Upper lobe of left lung (tissue), 6 donors: ENCODE data around the gene TMIGD1. TPM values are rescaled to one million over a fixed set of nuclear protein-coding genes. Genes with fewer than 3 reads are reported as not detected.
"Not testable (repeated sequence)": the region's sequence is repeated elsewhere in the genome, so short reads cannot be mapped to it uniquely, and the experiment has no call there.

ENCODE experiments used
- ATAC-seq, 2 donors: fragments of 200-7000 bp; cut with Tn5 transposase; one replicate each; pipeline ENCODE4 v1.9.1; 2022; ENCODE audit warnings: mild to moderate bottlenecking in 2 of 2, moderate library complexity in 2 of 2; ENCODE audit not compliant: low FRiP score in 2 of 2
- DNase-seq, 2 donors: peaks; one replicate each; pipeline ENCODE4 v3.0.0-alpha.2; 2019 to 2020
- H3K27ac ChIP-seq, 4 donors: fragments of 200-600 bp; sonication (generic); one replicate each; pipeline ENCODE4 v1.5.1; 2016 to 2019
- H3K27me3 ChIP-seq, 4 donors: fragments of 200-600 bp; sonication (generic); one replicate each; pipeline ENCODE4 v1.5.1; 2017 to 2019
- H3K36me3 ChIP-seq, 4 donors: fragments of 200-600 bp; sonication (generic); one replicate each; pipeline ENCODE4 v1.5.1; 2016 to 2019
- H3K4me1 ChIP-seq, 4 donors: fragments of 200-600 bp; sonication (generic); one replicate each; pipeline ENCODE4 v1.5.1; 2018 to 2019
- H3K4me3 ChIP-seq, 4 donors: fragments of 200-600 bp; sonication (generic); one replicate each; pipeline ENCODE4 v1.5.1; 2017 to 2019; ENCODE audit warnings: mild to moderate bottlenecking in 2 of 4, moderate library complexity in 1 of 4
- H3K9me3 ChIP-seq, 4 donors: fragments of 200-600 bp; sonication (generic); one replicate each; pipeline ENCODE4 v1.5.1; 2018 to 2019
- EP300 ChIP-seq, 4 donors: sonication (generic); formaldehyde crosslinking; IDR thresholded peaks; one replicate each; pipeline ENCODE4 v1.5.1; 2017; ENCODE audit warnings: antibody characterized with exemption in 4 of 4, control low read depth in 2 of 4
- POLR2A ChIP-seq, 4 donors: fragments of 450-650 bp; IDR thresholded peaks; one replicate each; pipeline ENCODE4 v1.5.1; 2016 to 2017; ENCODE audit warnings: antibody characterized with exemption in 4 of 4, mild to moderate bottlenecking in 2 of 4
- POLR2AphosphoS5 ChIP-seq, 2 donors: sonication (generic); formaldehyde crosslinking; IDR thresholded peaks; one replicate each; pipeline ENCODE4 v1.5.1; 2017; ENCODE audit warnings: antibody characterized with exemption in 2 of 2
- WGBS, 2 donors: methylation state at CpG; one replicate each; pipeline ENCODE4 v1.1.5; 2017 to 2018; 5-methylcytosine and 5-hydroxymethylcytosine counted together
- total RNA-seq, 6 donors: library from RNA; depleted of rRNA in 4 of 6; stranded (reverse); fragments of >200 nt in 4 of 6; gene quantifications; one replicate each; pipeline versions ENCODE4 v1.1.0 to v1.2.1, GENCODE V29; 2016 to 2021
- TF ChIP-seq, protein P1 (sequence below), 6 experiments: fragments of 450-650 bp in 4 of 6; fragments of 200-600 bp in 2 of 6; sonication (generic) in 2 of 6; IDR thresholded peaks; one replicate each; pipeline ENCODE4 v1.5.1; 2016 to 2019; ENCODE audit warnings: antibody characterized with exemption in 6 of 6
- donor health status: DM: no; HTN: no; CAD: no; lungs with moderate emphysema.
- donor health status: DM: no; HTN: yes; CAD: no; lungs with severe emphysema.

Gene TMIGD1
- total RNA-seq, 6 donors from 2014 or later: not detected

DNA sequence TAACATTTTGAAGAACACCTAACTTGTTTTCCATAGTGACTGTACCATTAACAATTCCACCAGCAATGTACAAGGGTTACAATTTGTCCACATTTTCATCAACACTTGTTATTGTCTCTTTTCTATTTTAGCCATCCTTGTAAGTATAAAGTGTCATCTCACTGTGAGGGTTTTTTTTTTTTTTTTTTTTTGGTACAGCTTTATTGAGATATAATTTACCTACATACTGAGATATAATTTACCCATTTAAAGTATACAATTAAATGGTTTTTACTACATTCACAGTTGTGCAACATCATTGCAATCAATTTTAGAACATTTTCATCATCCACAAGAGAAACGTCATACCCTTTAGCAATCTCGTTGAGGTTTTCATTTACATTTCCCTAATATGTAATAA lies 17.9 kb upstream of the TMIGD1 start:
- H3K27ac ChIP-seq: peak overlapping the region in 3 of 4 donors; percentile 24 to 72 (median 68)

DNA sequence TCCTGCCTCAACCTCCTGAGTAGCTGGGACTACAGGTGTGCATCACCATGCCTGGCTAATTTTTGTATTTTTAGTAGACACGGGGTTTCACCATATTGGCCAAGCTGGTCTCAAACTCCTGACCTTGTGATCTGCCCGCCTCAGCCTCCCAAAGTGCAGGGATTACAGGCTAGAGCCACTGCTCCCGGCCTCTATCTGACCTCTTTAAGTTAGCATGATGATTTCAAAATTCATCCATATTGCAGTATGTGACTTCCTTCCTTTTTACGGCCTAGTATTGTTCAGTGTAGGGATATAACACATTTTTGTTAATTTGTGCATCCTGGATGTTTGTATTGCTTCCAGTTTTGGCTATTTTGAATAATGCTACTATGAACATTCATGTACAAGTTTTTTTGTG lies 17.4 kb upstream of the TMIGD1 start:
- ATAC-seq (peak in 1 of 2 donors; percentile 76), DNase-seq (peak in 1 of 2 donors; percentile 52)

More for the DNA sequence above, 17.9 kb upstream of the TMIGD1 start:
- no peak for ATAC-seq
- no peaks in the 10 kb centered on the region for H3K27me3 ChIP-seq
- H3K4me3 ChIP-seq: no peak overlapping the region
- DNase-seq: no peak
- H3K36me3 ChIP-seq: no peaks in the 10 kb centered on the region
- H3K9me3 ChIP-seq: no peaks in the 10 kb centered on the region
- 60 to 79% methylated on average over 2 of the region's 2 CpGs for WGBS, 2 donors
- peaks cover 0 to 3% (median 0%) of the 10 kb centered on the region in 4 donors for H3K4me1 ChIP-seq
- TF ChIP-seq, protein P1, sequence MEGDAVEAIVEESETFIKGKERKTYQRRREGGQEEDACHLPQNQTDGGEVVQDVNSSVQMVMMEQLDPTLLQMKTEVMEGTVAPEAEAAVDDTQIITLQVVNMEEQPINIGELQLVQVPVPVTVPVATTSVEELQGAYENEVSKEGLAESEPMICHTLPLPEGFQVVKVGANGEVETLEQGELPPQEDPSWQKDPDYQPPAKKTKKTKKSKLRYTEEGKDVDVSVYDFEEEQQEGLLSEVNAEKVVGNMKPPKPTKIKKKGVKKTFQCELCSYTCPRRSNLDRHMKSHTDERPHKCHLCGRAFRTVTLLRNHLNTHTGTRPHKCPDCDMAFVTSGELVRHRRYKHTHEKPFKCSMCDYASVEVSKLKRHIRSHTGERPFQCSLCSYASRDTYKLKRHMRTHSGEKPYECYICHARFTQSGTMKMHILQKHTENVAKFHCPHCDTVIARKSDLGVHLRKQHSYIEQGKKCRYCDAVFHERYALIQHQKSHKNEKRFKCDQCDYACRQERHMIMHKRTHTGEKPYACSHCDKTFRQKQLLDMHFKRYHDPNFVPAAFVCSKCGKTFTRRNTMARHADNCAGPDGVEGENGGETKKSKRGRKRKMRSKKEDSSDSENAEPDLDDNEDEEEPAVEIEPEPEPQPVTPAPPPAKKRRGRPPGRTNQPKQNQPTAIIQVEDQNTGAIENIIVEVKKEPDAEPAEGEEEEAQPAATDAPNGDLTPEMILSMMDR (IDR thresholded peaks at IDR 0.05): no peak
- TF ChIP-seq EP300 (IDR thresholded peaks at IDR 0.05) (no peak), POLR2A (IDR thresholded peaks at IDR 0.05) (no peak), POLR2AphosphoS5 (IDR thresholded peaks at IDR 0.05) (no peak)

GRCh38 chr17:30349252-30349651 lies 15.4 kb upstream of the TMIGD1 start:
- H3K36me3 ChIP-seq: no peaks in the 10 kb centered on the region
- DNase-seq (no peak), ATAC-seq (no peak)
- no peak overlapping the region for H3K27ac ChIP-seq
- no peaks in the 10 kb centered on the region for H3K27me3 ChIP-seq
- H3K9me3 ChIP-seq: no peaks in the 10 kb centered on the region
- no peak for TF ChIP-seq EP300 (IDR thresholded peaks at IDR 0.05)
- TF ChIP-seq, protein P1 (IDR thresholded peaks at IDR 0.05): no peak
- no peak for TF ChIP-seq POLR2A (IDR thresholded peaks at IDR 0.05)
- TF ChIP-seq POLR2AphosphoS5 (IDR thresholded peaks at IDR 0.05): no peak
- H3K4me3 ChIP-seq: no peak overlapping the region
- peaks cover 14 to 22% (median 19%) of the 10 kb centered on the region in 4 donors for H3K4me1 ChIP-seq
- WGBS, 2 donors: 88 to 97% methylated on average over 1 of the region's 1 CpG

More for the DNA sequence above, 17.4 kb upstream of the TMIGD1 start:
- H3K27me3 ChIP-seq, H3K9me3 ChIP-seq, H3K4me3 ChIP-seq, H3K4me1 ChIP-seq, H3K36me3 ChIP-seq: not testable (repeated sequence)
- peak overlapping the region in 3 of 4 donors; percentile 46 to 68 (median 53) for H3K27ac ChIP-seq
- WGBS, 2 donors: 59 to 74% methylated on average over 4 of the region's 4 CpGs

- Histone ChIP-seq H3K27ac (no peak overlapping the region), H3K9me3 (no peaks in the 10 kb centered on the region), H3K36me3 (no peaks in the 10 kb centered on the region), H3K4me1 (peaks cover 21 to 32% (median 25%) of the 10 kb centered on the region in 4 donors), H3K4me3 (no peak overlapping the region), H3K27me3 (no peaks in the 10 kb centered on the region)
- ATAC-seq (no peak), DNase-seq (no peak)
- 80 to 82% methylated on average over 4 of the region's 4 CpGs for WGBS, 2 donors
- no peak for TF ChIP-seq EP300 (IDR thresholded peaks at IDR 0.05)
- no peak for TF ChIP-seq POLR2A (IDR thresholded peaks at IDR 0.05)
- TF ChIP-seq, protein P1 (IDR thresholded peaks at IDR 0.05): no peak
- TF ChIP-seq POLR2AphosphoS5 (IDR thresholded peaks at IDR 0.05): no peak
Observed at GRCh38 chr17:30347488-30347887, 13.6 kb upstream of the TMIGD1 start.

GRCh38 chr17:30346221-30346795 lies 12.5 kb upstream of the TMIGD1 start:
- Histone ChIP-seq H3K9me3 (no peaks in the 10 kb centered on the region), H3K27me3 (no peaks in the 10 kb centered on the region), H3K36me3 (no peaks in the 10 kb centered on the region), H3K4me3 (no peak overlapping the region), H3K27ac (peak overlapping the region in 2 of 4 donors; percentile 70 to 87), H3K4me1 (peaks cover 21 to 38% (median 28%) of the 10 kb centered on the region in 4 donors)
- no peak for DNase-seq
- ATAC-seq: no peak
- TF ChIP-seq, protein P1 (IDR thresholded peaks at IDR 0.05): no peak
- TF ChIP-seq POLR2AphosphoS5 (IDR thresholded peaks at IDR 0.05) (no peak), POLR2A (IDR thresholded peaks at IDR 0.05) (no peak), EP300 (IDR thresholded peaks at IDR 0.05) (no peak)
- WGBS, 2 donors: 78 to 84% methylated on average over 3 of the region's 3 CpGs
